GM23338 (cell line): Measurements from ENCODE around the gene TMTC4.

Experiments used
- JUNB ChIP-seq: IDR thresholded peaks from one replicate; pipeline ENCODE4 v1.6.1; 2016; ENCODE audit warnings: antibody characterized with exemption; ENCODE audit not compliant: unreplicated experiment
- TF ChIP-seq, protein P1 (sequence below), 2 experiments: fragments of 200-600 bp in 1 of 2; sonication (generic) in 1 of 2; conservative IDR thresholded peaks; 2 replicates each; pipeline versions ENCODE4 v1.5.1 to v1.6.1; 2016 to 2017; ENCODE audit warnings: antibody characterized with exemption in 2 of 2, low read depth in 2 of 2, mild to moderate bottlenecking in 2 of 2, moderate library complexity in 1 of 2

DNA sequence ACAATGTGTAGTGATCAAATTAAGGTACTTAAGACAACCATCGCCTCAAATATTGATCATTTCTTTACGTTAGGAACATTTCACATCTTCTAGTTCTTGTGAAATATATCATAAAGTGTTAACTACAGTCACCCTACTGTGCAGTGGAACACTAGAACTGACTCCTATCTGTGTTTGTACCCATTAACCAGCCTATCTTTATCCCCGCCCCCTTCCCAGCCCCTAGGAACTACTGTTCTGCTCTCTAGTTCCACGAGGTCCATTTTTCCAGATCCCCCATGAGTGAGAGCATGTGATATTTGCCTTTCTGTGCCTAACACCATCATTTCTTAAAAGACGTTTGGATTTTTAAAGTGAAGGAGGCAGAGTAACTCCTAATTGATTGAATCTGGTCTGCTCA lies 61.6 kb downstream of the TMTC4 start:
- TF ChIP-seq, protein P1, sequence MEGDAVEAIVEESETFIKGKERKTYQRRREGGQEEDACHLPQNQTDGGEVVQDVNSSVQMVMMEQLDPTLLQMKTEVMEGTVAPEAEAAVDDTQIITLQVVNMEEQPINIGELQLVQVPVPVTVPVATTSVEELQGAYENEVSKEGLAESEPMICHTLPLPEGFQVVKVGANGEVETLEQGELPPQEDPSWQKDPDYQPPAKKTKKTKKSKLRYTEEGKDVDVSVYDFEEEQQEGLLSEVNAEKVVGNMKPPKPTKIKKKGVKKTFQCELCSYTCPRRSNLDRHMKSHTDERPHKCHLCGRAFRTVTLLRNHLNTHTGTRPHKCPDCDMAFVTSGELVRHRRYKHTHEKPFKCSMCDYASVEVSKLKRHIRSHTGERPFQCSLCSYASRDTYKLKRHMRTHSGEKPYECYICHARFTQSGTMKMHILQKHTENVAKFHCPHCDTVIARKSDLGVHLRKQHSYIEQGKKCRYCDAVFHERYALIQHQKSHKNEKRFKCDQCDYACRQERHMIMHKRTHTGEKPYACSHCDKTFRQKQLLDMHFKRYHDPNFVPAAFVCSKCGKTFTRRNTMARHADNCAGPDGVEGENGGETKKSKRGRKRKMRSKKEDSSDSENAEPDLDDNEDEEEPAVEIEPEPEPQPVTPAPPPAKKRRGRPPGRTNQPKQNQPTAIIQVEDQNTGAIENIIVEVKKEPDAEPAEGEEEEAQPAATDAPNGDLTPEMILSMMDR (conservative IDR thresholded peaks at IDR 0.05; ENCODE audit: low read depth in 2 of 2): no peak
- TF ChIP-seq JUNB: no peak
